Heart left ventricle (tissue), 13 donors: ENCODE measurements around the gene GTF2H4.
"Not testable (repeated sequence)": the region's sequence is repeated elsewhere in the genome, so short reads cannot be mapped to it uniquely, and the experiment has no call there.

Experiments
- POLR2A ChIP-seq, 2 donors: fragments of 450-650 bp; IDR thresholded peaks; one replicate each; pipeline ENCODE4 v1.6.1; 2017; ENCODE audit warnings: antibody characterized with exemption in 2 of 2, mild to moderate bottlenecking in 2 of 2, moderate library complexity in 2 of 2
- TF ChIP-seq, protein P1 (sequence below), 12 donors: fragments of 200-600 bp; sonication (generic) in 4 of 12; IDR thresholded peaks; one replicate each; pipeline versions ENCODE4 v1.5.0 to v1.8.0; 2018 to 2022; ENCODE audit warnings: antibody characterized with exemption in 12 of 12, mild to moderate bottlenecking in 5 of 12
- donor health status: ischemic (EF 13 %, LVEDD 7.1; RV severe dilation, severe dysfunction).
- donor health status: DM: no; HTN: yes; CAD: no.
- donor health status: DM: no; HTN: no; CAD: no.
- donor health status: ischemic (EF 25% LVEDD 6.9; RV normal size, moderate dysfunction).
- donor health status: ischemic (EF 25% LVEDD 5.7; RV mildly dilated, moderate dysfunction).
- donor health status: ischemic (EF 35%, LVEDD 5.7; RV mildly dilated, moderate dysfunction).
- donor health status: nonischemic (EF 11% LVEDD 7.7; RV severe dilation, severe dysfunction).
- donor health status: DM: yes; HTN: yes; CAD: no.
- donor health status: PGD.
- donor health status: ischemic (EF 29% LVEDD 5.4; RV normal size, mild dysfunction).
- donor health status: nonischemic (EF 23%, LVEDD 6.1; RV moderate dilation, normal function).

DNA sequence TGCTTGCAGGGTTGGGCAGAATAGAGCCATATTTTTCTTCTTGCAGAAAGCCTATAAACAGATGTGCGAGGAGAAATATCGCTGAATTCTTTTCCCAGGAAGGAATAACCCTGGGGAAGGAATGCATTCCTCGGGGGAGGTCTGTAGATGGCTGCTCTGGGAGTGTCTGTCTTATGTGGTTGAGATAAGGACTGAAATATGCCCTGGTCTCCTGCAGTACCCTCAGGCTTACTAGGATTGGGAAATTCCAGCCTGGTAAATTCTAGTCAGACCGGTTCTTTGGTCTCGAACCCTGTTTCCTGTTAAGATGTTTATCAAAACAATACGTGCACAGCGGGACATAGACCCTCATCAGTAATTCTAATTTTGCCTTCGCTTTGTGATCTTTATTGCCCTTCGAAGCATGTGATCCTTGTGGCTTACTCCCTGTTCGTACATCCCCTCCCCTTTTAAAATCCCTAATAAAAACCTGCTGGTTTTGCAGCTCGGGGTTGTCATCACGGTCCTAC is 38.7 kb upstream of the GTF2H4 start:
- not testable (repeated sequence) for TF ChIP-seq POLR2A (IDR thresholded peaks at IDR 0.05)
- TF ChIP-seq, protein P1, sequence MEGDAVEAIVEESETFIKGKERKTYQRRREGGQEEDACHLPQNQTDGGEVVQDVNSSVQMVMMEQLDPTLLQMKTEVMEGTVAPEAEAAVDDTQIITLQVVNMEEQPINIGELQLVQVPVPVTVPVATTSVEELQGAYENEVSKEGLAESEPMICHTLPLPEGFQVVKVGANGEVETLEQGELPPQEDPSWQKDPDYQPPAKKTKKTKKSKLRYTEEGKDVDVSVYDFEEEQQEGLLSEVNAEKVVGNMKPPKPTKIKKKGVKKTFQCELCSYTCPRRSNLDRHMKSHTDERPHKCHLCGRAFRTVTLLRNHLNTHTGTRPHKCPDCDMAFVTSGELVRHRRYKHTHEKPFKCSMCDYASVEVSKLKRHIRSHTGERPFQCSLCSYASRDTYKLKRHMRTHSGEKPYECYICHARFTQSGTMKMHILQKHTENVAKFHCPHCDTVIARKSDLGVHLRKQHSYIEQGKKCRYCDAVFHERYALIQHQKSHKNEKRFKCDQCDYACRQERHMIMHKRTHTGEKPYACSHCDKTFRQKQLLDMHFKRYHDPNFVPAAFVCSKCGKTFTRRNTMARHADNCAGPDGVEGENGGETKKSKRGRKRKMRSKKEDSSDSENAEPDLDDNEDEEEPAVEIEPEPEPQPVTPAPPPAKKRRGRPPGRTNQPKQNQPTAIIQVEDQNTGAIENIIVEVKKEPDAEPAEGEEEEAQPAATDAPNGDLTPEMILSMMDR (IDR thresholded peaks at IDR 0.05) = not testable (repeated sequence)
